Nephron progenitor cell (in vitro differentiated cells): ENCODE measurements around the gene GATC.
"Not testable (repeated sequence)": the region's sequence is repeated elsewhere in the genome, so short reads cannot be mapped to it uniquely, and the experiment has no call there.

Experiments used
- DNase-seq: peaks from one replicate; pipeline ENCODE4 v3.0.0; 2021
- H3K27ac Mint-ChIP-seq: 2 replicates; pipeline ENCODE4 v1.8.0; 2021; ENCODE audit warnings: mild to moderate bottlenecking, moderate library complexity, mixed read lengths
- H3K27me3 Mint-ChIP-seq: 2 replicates; pipeline ENCODE4 v1.8.0; 2021; ENCODE audit warnings: mild to moderate bottlenecking, low read depth, mixed read lengths; ENCODE audit not compliant: poor library complexity
- H3K36me3 Mint-ChIP-seq: 2 replicates; pipeline ENCODE4 v1.8.0; 2021; ENCODE audit warnings: low read depth, mixed read lengths
- H3K4me1 Mint-ChIP-seq: 2 replicates; pipeline ENCODE4 v1.8.0; 2021; ENCODE audit warnings: mixed read lengths
- H3K4me3 Mint-ChIP-seq: 2 replicates; pipeline ENCODE4 v1.8.0; 2021; ENCODE audit warnings: mild to moderate bottlenecking, moderate library complexity, mixed read lengths
- H3K9me3 Mint-ChIP-seq: 2 replicates; pipeline ENCODE4 v1.8.0; 2021; ENCODE audit warnings: mild to moderate bottlenecking, moderate library complexity, mixed read lengths
- CTCF ChIP-seq: fragments of 200-600 bp; sonication (generic); IDR thresholded peaks from 2 replicates; pipeline ENCODE4 v1.5.0; 2021; ENCODE audit warnings: antibody characterized with exemption

The GATC gene

DNA sequence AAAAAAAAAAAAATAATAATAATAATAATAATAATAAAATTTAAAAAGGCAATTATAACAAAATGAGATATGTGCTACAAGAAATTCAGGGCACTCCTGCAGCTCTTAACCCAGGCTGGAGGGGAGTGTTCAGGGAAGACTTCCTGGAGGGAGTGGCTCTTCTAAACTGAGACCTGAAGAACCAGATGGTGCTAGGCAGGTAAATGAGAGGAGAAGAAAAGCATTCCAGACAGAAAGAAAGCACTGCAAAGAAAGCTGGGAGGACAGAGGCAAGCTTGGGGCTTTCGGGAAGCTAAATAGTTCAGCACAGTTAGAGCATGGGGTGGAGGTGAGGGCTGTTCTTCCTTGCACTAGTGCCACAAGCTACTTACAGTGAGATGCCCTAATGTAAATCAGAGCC is 33.2 kb downstream of the GATC start:
- H3K4me3 Mint-ChIP-seq: no peak overlapping the region

GRCh38 chr12:120480211-120480610 is 34.0 kb downstream of the GATC start:
- TF ChIP-seq CTCF: no peak
- Mint-ChIP-seq H3K27me3 (no peaks in the 10 kb centered on the region), H3K4me3 (no peak overlapping the region), H3K9me3 (no peaks in the 10 kb centered on the region), H3K4me1 (peaks cover 14% of the 10 kb centered on the region), H3K36me3 (peaks cover 17% of the 10 kb centered on the region), H3K27ac (no peak overlapping the region)
- no peak for DNase-seq

More for the DNA sequence above, 33.2 kb downstream of the GATC start:
- peaks cover 17% of the 10 kb centered on the region for H3K36me3 Mint-ChIP-seq
- peaks cover 21% of the 10 kb centered on the region for H3K4me1 Mint-ChIP-seq
- H3K27ac Mint-ChIP-seq: peak overlapping the region; percentile 74
- no peak for DNase-seq
- H3K9me3 Mint-ChIP-seq: no peaks in the 10 kb centered on the region
- no peaks in the 10 kb centered on the region for H3K27me3 Mint-ChIP-seq
- TF ChIP-seq CTCF: no peak

DNA sequence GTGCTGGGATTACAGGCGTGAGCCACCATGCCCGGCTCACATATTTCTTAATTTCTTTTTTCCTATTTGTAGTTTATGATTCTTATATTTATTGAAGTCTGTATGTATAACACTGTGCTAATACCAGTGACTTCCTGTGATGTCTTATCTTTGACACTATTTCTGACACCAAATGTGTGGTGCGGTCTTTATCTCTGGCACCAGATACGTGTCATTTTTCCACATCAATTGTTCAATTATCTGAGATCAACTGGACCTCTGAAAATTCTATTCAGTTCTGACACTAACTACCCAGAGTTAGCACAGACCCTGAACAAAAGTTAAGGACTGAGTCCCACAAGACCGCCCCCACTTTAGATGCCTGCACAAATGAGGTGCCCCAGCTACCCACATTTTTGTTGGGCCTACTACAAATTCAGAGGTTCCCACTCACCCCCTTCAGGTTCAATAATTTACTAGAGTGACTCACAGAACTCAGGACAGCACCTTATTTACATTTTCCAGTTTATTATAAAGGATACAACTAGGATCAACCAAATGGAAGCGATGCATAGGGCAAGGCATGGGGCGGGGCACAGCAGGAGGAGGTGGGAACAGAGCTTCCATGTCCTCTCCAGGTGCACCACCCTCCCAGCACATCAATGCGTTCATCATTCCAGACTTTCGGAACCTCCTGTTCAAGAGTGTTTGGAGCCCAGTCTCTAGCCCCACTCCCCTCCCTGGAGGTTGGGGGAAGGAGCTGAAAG is 35.0 kb downstream of the GATC start:
- no peaks in the 10 kb centered on the region for H3K27me3 Mint-ChIP-seq
- H3K4me1 Mint-ChIP-seq: peaks cover 4% of the 10 kb centered on the region
- no peak overlapping the region for H3K27ac Mint-ChIP-seq
- no peaks in the 10 kb centered on the region for H3K9me3 Mint-ChIP-seq
- H3K36me3 Mint-ChIP-seq: peaks cover 17% of the 10 kb centered on the region
- H3K4me3 Mint-ChIP-seq: no peak overlapping the region
- DNase-seq: no peak
- no peak for TF ChIP-seq CTCF

GRCh38 chr12:120483621-120484020 is 37.4 kb downstream of the GATC start:
- no peak overlapping the region for H3K27ac Mint-ChIP-seq

DNA sequence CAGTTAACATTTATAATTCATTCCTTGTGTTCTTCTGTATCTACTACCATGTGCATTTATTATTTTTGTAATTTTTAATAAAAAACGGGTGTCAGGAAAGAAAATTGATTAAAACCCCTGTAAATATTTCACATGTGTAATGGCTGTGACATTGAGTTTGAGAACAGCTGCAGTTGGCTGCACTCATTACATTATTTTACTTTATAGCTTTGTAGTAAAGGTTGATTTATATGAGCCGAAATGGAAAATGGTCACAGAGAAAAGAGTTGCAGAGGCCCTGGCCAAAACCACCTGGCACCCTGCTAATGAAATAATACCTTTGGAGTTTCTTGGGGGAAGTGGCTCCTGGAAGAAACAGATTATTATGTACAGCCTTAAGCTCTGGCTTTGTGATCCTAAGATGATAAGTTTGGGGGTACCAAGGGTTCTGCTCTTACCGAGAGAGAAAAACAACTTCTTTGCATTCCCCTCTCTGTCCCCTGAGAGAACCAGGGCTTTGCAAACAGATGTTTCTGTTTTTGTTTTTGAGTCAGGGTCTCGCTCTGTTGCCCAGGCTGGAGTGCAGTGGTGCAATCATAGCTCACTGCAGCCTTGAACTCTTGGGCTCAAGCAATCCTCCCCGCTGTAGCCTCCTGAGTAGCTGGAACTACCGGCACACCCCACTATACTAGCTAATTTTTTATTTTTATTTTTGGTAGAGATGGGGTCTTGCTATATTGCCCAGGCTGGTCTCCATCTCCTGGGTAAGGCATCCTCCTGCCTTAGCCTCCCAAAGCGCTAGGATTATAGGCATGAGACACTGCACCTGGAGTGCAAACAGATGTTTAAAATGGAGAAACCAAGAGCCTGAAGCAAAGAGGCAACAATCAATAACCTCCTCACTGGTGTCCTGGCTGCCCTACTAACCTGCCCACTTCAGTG is 40.0 kb downstream of the GATC start:
- H3K4me3 Mint-ChIP-seq: no peak overlapping the region
- DNase-seq: no peak
- H3K4me1 Mint-ChIP-seq: peaks cover 16% of the 10 kb centered on the region
- no peaks in the 10 kb centered on the region for H3K9me3 Mint-ChIP-seq
- TF ChIP-seq CTCF: no peak
- no peak overlapping the region for H3K27ac Mint-ChIP-seq
- H3K27me3 Mint-ChIP-seq: peaks cover 3% of the 10 kb centered on the region
- H3K36me3 Mint-ChIP-seq: peaks cover 23% of the 10 kb centered on the region

More at GRCh38 chr12:120483621-120484020, 37.4 kb downstream of the GATC start:
- TF ChIP-seq CTCF: no peak
- Mint-ChIP-seq H3K27me3 (no peaks in the 10 kb centered on the region), H3K4me1 (peaks cover 11% of the 10 kb centered on the region), H3K4me3 (no peak overlapping the region), H3K9me3 (no peaks in the 10 kb centered on the region), H3K36me3 (peaks cover 17% of the 10 kb centered on the region)
- no peak for DNase-seq

DNA sequence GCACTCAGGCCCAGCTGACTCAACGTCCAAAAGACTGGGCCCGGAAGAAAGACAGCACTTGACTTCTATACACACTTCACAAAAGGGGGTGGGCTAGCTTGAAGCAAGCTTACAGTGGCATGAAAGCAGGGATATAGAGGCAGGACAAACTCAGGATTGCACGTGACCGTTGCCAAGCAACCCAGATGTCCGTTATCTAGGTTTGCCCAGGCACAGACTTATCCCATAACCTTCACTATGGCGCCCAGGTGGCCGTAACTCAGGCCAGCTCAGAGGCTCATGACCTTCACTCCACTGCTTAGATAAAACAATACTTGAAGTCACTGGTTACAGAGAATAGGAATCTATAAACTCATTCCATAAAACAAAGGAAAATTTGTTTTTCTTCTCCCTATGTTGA is 41.3 kb downstream of the GATC start:
- not testable (repeated sequence) for DNase-seq, H3K27ac Mint-ChIP-seq, H3K27me3 Mint-ChIP-seq, H3K9me3 Mint-ChIP-seq, H3K4me3 Mint-ChIP-seq
- peaks cover 16% of the 10 kb centered on the region for H3K4me1 Mint-ChIP-seq
- peaks cover 14% of the 10 kb centered on the region for H3K36me3 Mint-ChIP-seq
